Esophagus squamous epithelium (tissue), 4 donors: ENCODE results near the gene RDM1.

ENCODE experiments used
- CTCF ChIP-seq, 6 experiments: fragments of 450-650 bp in 4 of 6; fragments of 200-600 bp in 2 of 6; sonication (generic) in 2 of 6; IDR thresholded peaks; one replicate each; pipeline ENCODE4 v1.5.1; 2016 to 2019; ENCODE audit warnings: antibody characterized with exemption in 6 of 6, mild to moderate bottlenecking in 4 of 6, moderate library complexity in 4 of 6
- POLR2A ChIP-seq, 4 donors: fragments of 450-650 bp; IDR thresholded peaks; one replicate each; pipeline ENCODE4 v1.6.1; 2017; ENCODE audit warnings: antibody characterized with exemption in 4 of 4, mild to moderate bottlenecking in 4 of 4, moderate library complexity in 3 of 4

GRCh38 chr17:35900708-35901480 is 29.7 kb downstream of the RDM1 start:
- no peak for TF ChIP-seq CTCF (IDR thresholded peaks at IDR 0.05)
- TF ChIP-seq POLR2A (IDR thresholded peaks at IDR 0.05) = no peak
